Testis (tissue), 3 donors: ENCODE results near the gene RNASE13. TPM values are rescaled to one million over a fixed set of nuclear protein-coding genes. Genes with fewer than 3 reads are reported as not detected.

Experiments used
- DNase-seq: peaks from one replicate; pipeline ENCODE4 v3.0.0-alpha.2; 2019
- H3K27ac ChIP-seq, 2 donors: fragments of 200-600 bp; sonication (generic); one replicate each; pipeline ENCODE4 v1.5.1; 2019
- H3K27me3 ChIP-seq: fragments of 200-600 bp; sonication (generic); one replicate; pipeline ENCODE4 v1.5.1; 2019
- H3K36me3 ChIP-seq: fragments of 200-600 bp; sonication (generic); one replicate; pipeline ENCODE4 v1.5.1; 2017; ENCODE audit warnings: low read depth; ENCODE audit errors: missing control alignments
- H3K4me1 ChIP-seq: fragments of 200-600 bp; sonication (generic); one replicate; pipeline ENCODE4 v1.5.1; 2019
- H3K4me3 ChIP-seq, 2 donors: fragments of 200-600 bp; sonication (generic); one replicate each; pipeline ENCODE4 v1.5.1; 2017 to 2019
- H3K9me3 ChIP-seq: fragments of 200-600 bp; sonication (generic); one replicate; pipeline ENCODE4 v1.5.1; 2017
- POLR2A ChIP-seq: fragments of 450-650 bp; IDR thresholded peaks from one replicate; pipeline ENCODE4 v1.6.1; 2017; ENCODE audit warnings: antibody characterized with exemption, mild to moderate bottlenecking, moderate library complexity
- WGBS, 2 donors: methylation state at CpG; one replicate each; pipeline ENCODE4 v1.1.5; 2018; 5-methylcytosine and 5-hydroxymethylcytosine counted together
- intact Hi-C: fragments of 100-400 bp; cut with DNase I; formaldehyde crosslinking; loops from one replicate; pipeline ENCODE4 v1.15.1; 2023; ENCODE audit warnings: low total_unique reads
- polyA plus RNA-seq: library from polyadenylated mRNA; stranded (reverse); fragments of 350-450 nt; fragmentation: Illumina TruSeq; extraction: RNeasy Lipid Tissue Mini Kit (QIAGEN cat#74804); gene quantifications from one replicate; pipeline ENCODE4 v1.2.3, GENCODE V29; 2014; ENCODE audit warnings: low read depth, low replicate concordance; ENCODE audit not compliant: insufficient read depth
- total RNA-seq, 2 donors: library from RNA; depleted of rRNA; stranded (reverse); fragments of >200 nt; gene quantifications; one replicate each; pipeline ENCODE4 v1.2.3, GENCODE V29; 2016
- TF ChIP-seq, protein P1 (sequence below), 3 experiments: fragments of 450-650 bp in 2 of 3; fragments of 200-600 bp in 1 of 3; sonication (generic) in 1 of 3; IDR thresholded peaks; one replicate each; pipeline ENCODE4 v1.5.1; 2016 to 2019; ENCODE audit warnings: antibody characterized with exemption in 3 of 3, mild to moderate bottlenecking in 2 of 3, moderate library complexity in 1 of 3

RNASE13 gene
- total and polyA plus RNA-seq, 3 donors from 2014 or later: not detected

GRCh38 chr14:20999591-20999990 lies 35.0 kb downstream of the RNASE13 start:
- Histone ChIP-seq H3K27me3 (no peaks in the 10 kb centered on the region), H3K9me3 (no peaks in the 10 kb centered on the region), H3K4me1 (no peaks in the 10 kb centered on the region), H3K27ac (no peak overlapping the region), H3K4me3 (no peak overlapping the region), H3K36me3 (no peaks in the 10 kb centered on the region)
- WGBS, 2 donors: 73 to 85% methylated on average over 4 of the region's 4 CpGs
- no peak for DNase-seq
- intact Hi-C loops: no loop called here
- no peak for TF ChIP-seq POLR2A
- TF ChIP-seq, protein P1, sequence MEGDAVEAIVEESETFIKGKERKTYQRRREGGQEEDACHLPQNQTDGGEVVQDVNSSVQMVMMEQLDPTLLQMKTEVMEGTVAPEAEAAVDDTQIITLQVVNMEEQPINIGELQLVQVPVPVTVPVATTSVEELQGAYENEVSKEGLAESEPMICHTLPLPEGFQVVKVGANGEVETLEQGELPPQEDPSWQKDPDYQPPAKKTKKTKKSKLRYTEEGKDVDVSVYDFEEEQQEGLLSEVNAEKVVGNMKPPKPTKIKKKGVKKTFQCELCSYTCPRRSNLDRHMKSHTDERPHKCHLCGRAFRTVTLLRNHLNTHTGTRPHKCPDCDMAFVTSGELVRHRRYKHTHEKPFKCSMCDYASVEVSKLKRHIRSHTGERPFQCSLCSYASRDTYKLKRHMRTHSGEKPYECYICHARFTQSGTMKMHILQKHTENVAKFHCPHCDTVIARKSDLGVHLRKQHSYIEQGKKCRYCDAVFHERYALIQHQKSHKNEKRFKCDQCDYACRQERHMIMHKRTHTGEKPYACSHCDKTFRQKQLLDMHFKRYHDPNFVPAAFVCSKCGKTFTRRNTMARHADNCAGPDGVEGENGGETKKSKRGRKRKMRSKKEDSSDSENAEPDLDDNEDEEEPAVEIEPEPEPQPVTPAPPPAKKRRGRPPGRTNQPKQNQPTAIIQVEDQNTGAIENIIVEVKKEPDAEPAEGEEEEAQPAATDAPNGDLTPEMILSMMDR (IDR thresholded peaks at IDR 0.05): no peak

DNA sequence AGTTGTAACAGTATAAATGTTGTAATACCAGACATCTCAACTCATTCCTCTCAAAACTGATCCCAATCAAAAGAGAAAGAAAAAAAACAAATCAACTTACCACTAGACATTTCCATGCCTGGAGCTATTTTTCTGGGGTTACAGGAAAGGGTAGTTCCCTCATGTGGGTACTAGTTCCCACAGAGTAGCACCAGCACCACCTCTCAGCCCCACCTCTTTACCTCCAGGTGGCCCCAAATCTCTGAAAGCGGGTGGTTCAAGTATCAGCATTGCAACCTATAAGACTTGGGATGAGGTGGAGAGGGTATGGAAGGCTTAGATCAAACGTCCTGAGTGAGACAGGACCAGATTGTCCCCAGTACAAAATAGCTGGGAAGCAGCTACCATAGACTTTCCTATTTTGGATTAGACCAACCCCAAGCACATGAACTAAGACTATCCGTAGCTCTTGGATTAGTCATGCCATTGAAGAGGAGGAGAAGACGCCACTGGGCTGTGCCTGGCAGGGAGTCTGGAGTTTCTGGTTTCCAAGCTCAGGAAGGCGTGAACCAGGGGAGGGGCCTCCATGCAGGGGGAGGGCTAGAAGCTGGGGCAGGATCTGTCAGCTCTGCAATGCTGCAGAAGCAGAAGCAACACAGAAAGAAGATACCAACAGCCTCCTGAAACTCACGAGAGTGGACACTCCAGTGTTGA lies 35.8 kb downstream of the RNASE13 start, which contains the start of gene SLC39A2:
Gene SLC39A2 (plus strand): TSS at position 620 of the 693 bp plus-strand sequence. CDS start 154 bp downstream, outside the sequence.
- no peak for TF ChIP-seq POLR2A
- TF ChIP-seq, protein P1 (IDR thresholded peaks at IDR 0.05): no peak
- H3K4me1 ChIP-seq: no peaks in the 10 kb centered on the region
- H3K9me3 ChIP-seq: no peaks in the 10 kb centered on the region
- intact Hi-C loops: no loop called here
- 66 to 72% methylated on average over 6 of the region's 6 CpGs for WGBS, 2 donors
- H3K4me3 ChIP-seq: no peak within 1 kb of the TSS
- H3K36me3 ChIP-seq: no peaks in the 10 kb centered on the region
- no peaks in the 10 kb centered on the region for H3K27me3 ChIP-seq
- no peak for DNase-seq
- no peak within 1 kb of the TSS for H3K27ac ChIP-seq

- no peak overlapping the region for H3K27ac ChIP-seq
- no peaks in the 10 kb centered on the region for H3K9me3 ChIP-seq
- H3K4me3 ChIP-seq: no peak overlapping the region
- no peaks in the 10 kb centered on the region for H3K27me3 ChIP-seq
- intact Hi-C loops: no loop called here
- H3K4me1 ChIP-seq: no peaks in the 10 kb centered on the region
- no peak for TF ChIP-seq POLR2A
- TF ChIP-seq, protein P1 (IDR thresholded peaks at IDR 0.05): no peak
- H3K36me3 ChIP-seq: no peaks in the 10 kb centered on the region
- DNase-seq: no peak
- WGBS, 2 donors: 84 to 87% methylated on average over 3 of the region's 3 CpGs
These were observed 36.5 kb downstream of the RNASE13 start for GRCh38 chr14:20998139-20998538.

DNA sequence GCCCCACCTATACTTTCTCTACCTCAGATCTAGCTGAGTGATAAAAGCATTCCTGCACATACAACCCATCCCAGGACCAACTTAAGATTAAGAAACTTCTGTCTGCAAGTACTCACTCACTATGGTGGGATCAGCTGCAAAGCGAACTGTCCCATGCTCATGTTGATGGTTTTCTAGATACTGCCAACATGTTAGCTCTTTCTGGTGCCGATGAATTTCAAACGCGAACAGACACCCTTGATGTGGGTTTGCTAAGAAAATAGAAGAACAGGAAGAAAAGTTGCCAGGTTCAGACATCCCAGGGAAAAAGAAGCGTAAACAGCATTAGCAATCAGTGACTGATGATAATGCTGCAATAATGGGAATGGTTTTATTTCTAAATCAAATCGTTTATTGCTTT lies 37.0 kb downstream of the RNASE13 start:
- intact Hi-C loops: no loop called here

More for the DNA sequence above, 37.0 kb downstream of the RNASE13 start:
- 77% methylated on average over 6 of the region's 6 CpGs for WGBS, 2 donors
- Histone ChIP-seq H3K9me3 (no peaks in the 10 kb centered on the region), H3K27me3 (no peaks in the 10 kb centered on the region), H3K4me3 (no peak overlapping the region), H3K36me3 (no peaks in the 10 kb centered on the region), H3K27ac (no peak overlapping the region), H3K4me1 (no peaks in the 10 kb centered on the region)
- DNase-seq: no peak
- TF ChIP-seq POLR2A: no peak
- TF ChIP-seq, protein P1 (IDR thresholded peaks at IDR 0.05): no peak
